Naive thymus-derived CD4-positive, alpha-beta T cell (primary cell): ENCODE results near the gene LTA. TPM values are rescaled to one million over a fixed set of nuclear protein-coding genes. Genes with fewer than 3 reads are reported as not detected.
"Not testable (repeated sequence)": the region's sequence is repeated elsewhere in the genome, so short reads cannot be mapped to it uniquely, and the experiment has no call there.

ENCODE experiments used
- ATAC-seq: fragments of 150-1000 bp; cut with Tn5 transposase; 2 replicates; pipeline ENCODE4 v1.10.0; 2021; ENCODE audit warnings: mild to moderate bottlenecking, moderate library complexity
- CTCF ChIA-PET: fragments of 350-600 bp; sonication (Branson Sonifier 250); formaldehyde crosslinking; loops from one replicate; lab custom pipeline; 2021; ENCODE audit warnings: antibody characterized with exemption; lab: Charles Lee
- POLR2A ChIA-PET: fragments of 350-600 bp; sonication (Branson Sonifier 250); formaldehyde crosslinking; loops from one replicate; lab custom pipeline; 2021; ENCODE audit warnings: antibody characterized with exemption, inconsistent platforms; lab: Charles Lee
- DNase-seq, 9 donors: peaks; one replicate each; pipeline versions ENCODE4 v3.0.0 to v3.0.0-alpha.2; 2020 to 2022; ENCODE audit warnings: mixed read lengths in 1 of 9
- H3K27ac ChIP-seq: one replicate; pipeline ENCODE4 v1.7.0; 2013; ENCODE audit warnings: mild to moderate bottlenecking, low read depth, low read length, moderate library complexity
- H3K27me3 ChIP-seq, 2 donors: one replicate each; pipeline ENCODE4 v1.7.0; 2013; ENCODE audit warnings: low read length in 2 of 2, mild to moderate bottlenecking in 2 of 2, moderate library complexity in 2 of 2; ENCODE audit not compliant: control insufficient read depth in 2 of 2, insufficient read depth in 2 of 2
- H3K36me3 ChIP-seq, 3 experiments: 1 replicate in 2 of 3; 2 replicates in 1 of 3; pipeline ENCODE4 v1.7.0; 2013; ENCODE audit warnings: low read length in 3 of 3, mild to moderate bottlenecking in 3 of 3, moderate library complexity in 1 of 3; ENCODE audit not compliant: insufficient read depth in 3 of 3, control insufficient read depth in 2 of 3
- H3K4me1 ChIP-seq, 2 donors: one replicate each; pipeline ENCODE4 v1.7.0; 2013; ENCODE audit warnings: low read length in 2 of 2, mild to moderate bottlenecking in 2 of 2, moderate library complexity in 1 of 2; ENCODE audit not compliant: control insufficient read depth in 2 of 2, insufficient read depth in 2 of 2
- H3K4me3 ChIP-seq: 2 replicates; pipeline ENCODE4 v1.7.0; 2013; ENCODE audit warnings: mild to moderate bottlenecking, low read length
- H3K9me3 ChIP-seq, 3 experiments: 1 replicate in 2 of 3; 2 replicates in 1 of 3; pipeline ENCODE4 v1.7.0; 2013; ENCODE audit warnings: low read length in 3 of 3; ENCODE audit not compliant: control insufficient read depth in 2 of 3
- H3K27ac Mint-ChIP-seq, 9 donors: one replicate each; pipeline ENCODE4 v1.8.0; 2020 to 2022; ENCODE audit warnings: mixed read lengths in 9 of 9, mild to moderate bottlenecking in 8 of 9, moderate library complexity in 5 of 9, inconsistent platforms in 2 of 9
- H3K27me3 Mint-ChIP-seq, 5 donors: one replicate each; pipeline ENCODE4 v1.8.0; 2021 to 2022; ENCODE audit warnings: mixed read lengths in 5 of 5, mild to moderate bottlenecking in 1 of 5
- H3K36me3 Mint-ChIP-seq, 5 donors: one replicate each; pipeline ENCODE4 v1.8.0; 2020 to 2022; ENCODE audit warnings: mixed read lengths in 5 of 5, mild to moderate bottlenecking in 3 of 5, inconsistent platforms in 1 of 5
- H3K4me1 Mint-ChIP-seq, 7 donors: one replicate each; pipeline ENCODE4 v1.8.0; 2020 to 2022; ENCODE audit warnings: mixed read lengths in 7 of 7, mild to moderate bottlenecking in 3 of 7, inconsistent platforms in 1 of 7
- H3K4me3 Mint-ChIP-seq, 10 donors: one replicate each; pipeline ENCODE4 v1.8.0; 2020 to 2022; ENCODE audit warnings: mild to moderate bottlenecking in 10 of 10, mixed read lengths in 10 of 10, moderate library complexity in 6 of 10, inconsistent platforms in 2 of 10
- H3K9me3 Mint-ChIP-seq, 11 donors: one replicate each; pipeline ENCODE4 v1.8.0; 2020 to 2022; ENCODE audit warnings: mixed read lengths in 11 of 11, mild to moderate bottlenecking in 4 of 11, inconsistent platforms in 1 of 11, moderate library complexity in 1 of 11
- intact Hi-C, 2 donors: fragments of 100-400 bp; cut with micrococcal nuclease; formaldehyde crosslinking; loops; one replicate each; pipeline ENCODE4 v1.15.1; 2023
- polyA plus RNA-seq, 2 donors: library from polyadenylated mRNA; unstranded; fragments of 300-500 nt; fragmentation: Illumina TruSeq; gene quantifications; one replicate each; pipeline ENCODE4 v1.2.3, GENCODE V29; 2021
- total RNA-seq, 6 experiments: library from RNA in 5 of 6; stranded (reverse) in 5 of 6; gene quantifications; 1 replicate in 5 of 6; 2 replicates in 1 of 6; pipeline ENCODE4 v1.2.3 and lab custom pipeline; 2021 to 2026

Gene LTA
- total and polyA plus RNA-seq, 7 experiments from 2014 or later, result 12.3 to 110 (median 20.7) TPM

DNA sequence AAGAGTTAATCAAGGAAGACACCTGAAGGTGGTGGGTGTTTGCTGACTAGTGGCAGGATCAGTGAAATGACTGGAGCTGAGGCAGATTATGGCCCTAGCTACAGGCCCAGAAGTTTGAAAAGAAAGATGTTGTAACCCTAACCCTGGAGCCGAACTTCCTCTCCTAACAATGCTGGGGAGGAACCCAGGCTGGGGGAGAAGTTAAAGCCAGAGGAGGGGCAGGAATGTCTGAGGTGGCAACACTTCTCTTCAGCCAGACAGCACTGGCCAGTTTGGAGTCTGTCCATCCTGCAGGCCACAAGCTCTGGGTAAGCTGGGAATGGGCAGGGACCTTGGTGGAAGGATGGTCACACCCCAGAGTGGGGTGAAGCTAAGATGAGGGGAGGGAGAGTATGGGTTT is 13.9 kb downstream of the LTA start, which contains the start of gene LST1:
Gene LST1 (plus strand): TSS at position 270 of the 400 bp plus-strand sequence. CDS start 1,023 bp downstream, outside the sequence.
- Histone ChIP-seq H3K27ac (peak within 1 kb of the TSS; percentile 97), H3K27me3 (no peaks in the 10 kb centered on the region), H3K4me1 (peaks cover 67 to 68% of the 10 kb centered on the region in 2 donors), H3K36me3 (peaks cover 0 to 12% (median 0%) of the 10 kb centered on the region in 3 experiments), H3K9me3 (no peaks in the 10 kb centered on the region), H3K4me3 (peak within 1 kb of the TSS; percentile 25)
- intact Hi-C loops, result no loop called here
- ChIA-PET CTCF (interaction anchor here (0.6 to 18.2 kb wide), 4 partner anchors 11 to 35 kb away, joined by 4 to 687 read pairs (median 170); partner anchors contain the start of genes ATP6V1G2, NCR3, NFKBIL1 and TNF), POLR2A (interaction anchor here (0.6 to 66.4 kb wide), 6 partner anchors 10 to 1295 kb away, joined by 3 to 3078 read pairs (median 4); partner anchors contain the start of genes AIF1, ATP6V1G2, BAG6 and DDX39B)
- peaks cover 0 to 5% (median 0%) of the 10 kb centered on the region in 11 donors for H3K9me3 Mint-ChIP-seq
- peak within 1 kb of the TSS; percentile 84 to 100 (median 96) for H3K27ac Mint-ChIP-seq
- H3K27me3 Mint-ChIP-seq, result no peaks in the 10 kb centered on the region
- ATAC-seq (peak; percentile 18), DNase-seq (no peak)
- peaks cover 8 to 40% (median 18%) of the 10 kb centered on the region in 5 donors for H3K36me3 Mint-ChIP-seq
- H3K4me1 Mint-ChIP-seq, result peaks cover 47 to 78% (median 68%) of the 10 kb centered on the region in 7 donors
- H3K4me3 Mint-ChIP-seq, result peak within 1 kb of the TSS; percentile 50 to 89 (median 81)

DNA sequence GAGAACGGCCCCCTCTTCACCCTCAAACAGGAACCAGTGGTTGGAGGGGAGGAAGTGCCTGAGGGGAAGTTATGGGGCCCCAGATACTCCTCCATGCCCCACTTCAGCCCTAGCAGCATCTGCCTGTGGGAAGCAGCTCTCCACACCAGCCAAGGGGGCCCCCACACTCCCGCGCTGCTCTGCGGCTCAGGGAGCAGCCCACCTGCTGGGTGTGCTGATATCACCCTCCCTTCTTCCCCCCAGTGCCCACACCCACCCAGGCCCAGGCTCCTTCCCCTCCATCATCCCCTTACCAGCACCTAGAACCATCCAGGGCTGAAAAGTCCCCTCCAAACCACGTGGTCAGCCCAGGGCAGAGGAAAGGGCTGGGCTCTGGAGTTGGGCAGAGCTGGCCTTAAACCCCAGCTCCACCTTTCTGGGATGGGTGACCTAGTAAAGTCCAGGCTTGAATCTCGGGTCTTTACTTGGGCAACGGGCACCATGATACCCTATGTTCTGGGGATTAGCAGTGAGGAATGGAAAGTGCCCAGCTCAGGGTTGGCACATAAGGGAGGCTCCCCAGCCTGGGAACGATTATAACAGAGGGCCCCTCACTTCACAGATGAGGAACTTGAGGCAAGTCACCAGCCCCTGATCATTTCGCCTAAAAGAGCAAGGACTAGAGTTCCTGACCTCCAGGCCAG is 14.7 kb downstream of the LTA start:
- H3K9me3 ChIP-seq, result no peaks in the 10 kb centered on the region
- H3K36me3 ChIP-seq, result peaks cover 0 to 4% (median 0%) of the 10 kb centered on the region in 3 experiments
- H3K27ac Mint-ChIP-seq, result peak overlapping the region; percentile 84 to 100 (median 96)
- ATAC-seq, result peak; percentile 72
- CTCF ChIA-PET, result interaction anchor here (1.4 to 18.2 kb wide), 4 partner anchors 11 to 45 kb away, joined by 4 to 687 read pairs (median 170); partner anchors contain the start of genes ATP6V1G2, DDX39B, NCR3 and NFKBIL1
- no peaks in the 10 kb centered on the region for H3K27me3 Mint-ChIP-seq
- POLR2A ChIA-PET, result interaction anchor here (0.7 to 66.4 kb wide), 4 partner anchors 9 to 78 kb away, joined by 3 to 3078 read pairs (median 1541); partner anchors contain the start of genes AIF1, ATP6V1G2, BAG6 and DDX39B
- intact Hi-C loops, result no loop called here
- peak overlapping the region; percentile 50 to 89 (median 81) for H3K4me3 Mint-ChIP-seq
- H3K4me1 Mint-ChIP-seq, result peaks cover 47 to 84% (median 68%) of the 10 kb centered on the region in 7 donors
- peak overlapping the region; percentile 97 for H3K27ac ChIP-seq
- DNase-seq, result peak in 2 of 9 donors; percentile 27 to 33
- H3K9me3 Mint-ChIP-seq, result peaks cover 0 to 5% (median 0%) of the 10 kb centered on the region in 11 donors
- peak overlapping the region; percentile 25 for H3K4me3 ChIP-seq
- H3K36me3 Mint-ChIP-seq, result peaks cover 2 to 32% (median 10%) of the 10 kb centered on the region in 5 donors
- H3K27me3 ChIP-seq, result no peaks in the 10 kb centered on the region
- H3K4me1 ChIP-seq, result peaks cover 67 to 68% of the 10 kb centered on the region in 2 donors

DNA sequence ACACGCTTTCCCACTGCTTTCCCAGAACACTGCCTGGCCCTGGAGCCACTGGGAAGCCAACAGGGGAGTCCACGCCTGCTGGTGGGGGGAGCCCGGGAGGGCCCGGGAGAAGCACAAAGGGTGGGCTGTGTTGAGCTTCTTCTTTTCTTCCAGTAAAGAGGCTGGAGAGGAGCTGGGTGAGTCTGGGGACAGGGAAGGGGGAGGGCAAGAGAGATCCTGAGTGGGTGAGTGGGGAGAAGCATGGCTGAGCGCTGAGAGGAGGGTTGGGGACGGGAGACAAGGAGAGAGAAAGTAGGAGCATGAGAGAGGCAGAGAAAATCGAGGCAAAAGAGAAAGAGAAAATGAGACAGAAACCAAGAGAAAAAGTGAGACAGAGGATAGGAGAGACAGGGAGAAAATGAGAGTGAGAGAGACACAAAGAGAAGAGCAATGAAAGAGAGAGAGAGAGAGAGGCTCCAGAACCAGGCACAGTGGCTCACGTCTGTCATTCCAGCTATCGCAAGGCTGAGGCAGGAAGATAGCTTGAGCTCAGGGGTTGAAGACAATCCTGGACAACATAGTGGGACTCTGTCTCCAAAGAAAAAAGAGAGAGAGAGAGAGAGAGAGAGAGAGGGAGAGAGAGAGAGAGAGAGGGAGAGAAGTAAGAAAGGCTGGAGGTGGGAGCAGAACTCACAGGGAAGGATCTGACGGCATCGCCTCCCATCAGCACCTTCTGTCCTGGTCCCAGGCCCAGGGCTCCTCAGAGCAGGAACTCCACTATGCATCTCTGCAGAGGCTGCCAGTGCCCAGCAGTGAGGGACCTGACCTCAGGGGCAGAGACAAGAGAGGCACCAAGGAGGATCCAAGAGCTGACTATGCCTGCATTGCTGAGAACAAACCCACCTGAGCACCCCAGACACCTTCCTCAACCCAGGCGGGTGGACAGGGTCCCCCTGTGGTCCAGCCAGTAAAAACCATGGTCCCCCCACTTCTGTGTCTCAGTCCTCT is 16.0 kb downstream of the LTA start:
- Histone ChIP-seq H3K27ac (peak overlapping the region; percentile 97), H3K9me3 (no peaks in the 10 kb centered on the region), H3K36me3 (no peaks in the 10 kb centered on the region), H3K27me3 (no peaks in the 10 kb centered on the region), H3K4me3 (peak overlapping the region; percentile 18), H3K4me1 (peaks cover 67 to 69% of the 10 kb centered on the region in 2 donors)
- Mint-ChIP-seq H3K36me3 (peaks cover 0 to 24% (median 4%) of the 10 kb centered on the region in 5 donors), H3K4me1 (peaks cover 37 to 86% (median 70%) of the 10 kb centered on the region in 7 donors), H3K27me3 (no peaks in the 10 kb centered on the region), H3K27ac (peak overlapping the region; percentile 90 to 99 (median 95)), H3K4me3 (peak overlapping the region; percentile 64 to 93 (median 78)), H3K9me3 (peaks cover 0 to 5% (median 0%) of the 10 kb centered on the region in 11 donors)
- ATAC-seq (no peak), DNase-seq (no peak)
- ChIA-PET CTCF (interaction anchor here (0.6 to 18.2 kb wide), 5 partner anchors 10 to 248 kb away, joined by 3 to 687 read pairs (median 41); partner anchors contain the start of genes ATP6V1G2, DDX39B, NCR3 and NFKBIL1), POLR2A (interaction anchor here (1.0 to 66.4 kb wide), 4 partner anchors 8 to 248 kb away, joined by 5 to 3078 read pairs (median 1542); partner anchors contain the start of genes AIF1, ATP6V1G2, DDX39B and LST1)
- intact Hi-C loops, result no loop called here

DNA sequence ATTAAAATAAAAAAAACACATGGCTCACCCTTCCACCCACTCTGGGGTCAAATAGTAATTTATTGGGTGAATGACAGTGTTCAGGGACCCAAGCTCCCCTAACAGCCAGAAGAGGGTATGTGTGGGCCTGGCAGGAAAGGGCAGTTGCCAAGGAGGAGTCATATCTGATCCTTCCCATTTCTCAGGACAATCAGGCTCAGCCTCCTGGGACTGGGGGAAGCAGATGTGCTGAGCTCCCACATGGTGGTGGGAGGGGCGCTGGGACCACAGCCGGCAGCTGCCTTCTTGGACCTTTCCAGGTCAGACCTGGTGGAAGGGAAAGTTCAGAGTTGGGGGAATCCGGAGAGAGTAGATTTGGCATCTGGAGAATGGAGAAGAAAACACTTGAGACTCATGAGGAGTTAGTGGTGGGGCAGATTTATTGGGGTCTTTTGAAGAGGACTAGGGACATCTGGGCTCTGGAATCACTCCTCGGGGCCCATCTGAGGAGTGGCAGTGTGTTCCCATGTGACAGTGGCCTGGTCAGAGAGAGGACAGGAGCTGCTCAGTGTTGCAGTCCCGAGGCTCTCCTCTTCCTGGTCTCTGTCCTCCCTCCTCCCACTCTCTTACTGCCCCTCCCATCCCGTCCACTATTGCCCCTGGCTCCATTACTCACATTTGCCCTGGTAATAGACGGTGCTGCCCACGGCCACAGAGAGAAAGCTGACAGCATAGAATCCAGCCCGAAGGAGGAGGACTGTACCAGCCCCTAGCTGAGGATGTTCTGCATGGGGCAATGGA is 17.0 kb downstream of the LTA start:
- Histone ChIP-seq H3K4me3 (no peak overlapping the region), H3K27ac (peak overlapping the region; percentile 97), H3K9me3 (no peaks in the 10 kb centered on the region), H3K36me3 (no peaks in the 10 kb centered on the region), H3K27me3 (no peaks in the 10 kb centered on the region), H3K4me1 (peaks cover 69% of the 10 kb centered on the region in 2 donors)
- Mint-ChIP-seq H3K4me1 (peaks cover 39 to 87% (median 72%) of the 10 kb centered on the region in 7 donors), H3K27ac (peak overlapping the region; percentile 69 to 99 (median 82)), H3K36me3 (peaks cover 0 to 22% (median 4%) of the 10 kb centered on the region in 5 donors), H3K4me3 (peak overlapping the region in 5 of 10 donors; percentile 25 to 88 (median 39)), H3K9me3 (peaks cover 0 to 5% (median 0%) of the 10 kb centered on the region in 11 donors), H3K27me3 (no peaks in the 10 kb centered on the region)
- ChIA-PET POLR2A (interaction anchor here (53.8 to 66.4 kb wide), 2 partner anchors 7 to 25 kb away, joined by 3078 read pairs; partner anchors contain the start of genes AIF1, ATP6V1G2, DDX39B and LST1), CTCF (interaction anchor here (0.8 to 18.2 kb wide), 2 partner anchors 9 to 42 kb away, joined by 3 to 687 read pairs; partner anchors contain the start of genes ATP6V1G2 and NCR3)
- DNase-seq, result no peak
- intact Hi-C loops, result no loop called here
- ATAC-seq, result no peak

DNA sequence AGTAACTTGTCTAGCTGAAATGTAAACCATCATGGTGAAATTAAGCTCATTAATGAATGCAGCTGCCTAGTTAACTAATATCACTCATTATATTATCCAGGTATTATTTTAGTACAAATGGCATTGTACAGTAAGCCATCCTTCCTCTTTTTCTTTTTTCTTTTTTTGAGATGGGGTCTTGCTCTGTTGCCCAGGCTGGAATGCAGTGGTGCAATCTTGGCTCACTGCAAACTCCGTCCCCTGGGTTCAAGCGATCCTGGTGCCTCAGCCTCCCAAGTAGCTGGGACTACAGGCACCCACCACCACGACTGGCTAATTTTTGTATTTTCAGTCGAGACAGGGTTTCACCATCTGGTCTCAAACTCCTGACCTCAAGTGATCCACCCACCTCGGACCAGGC is 18.6 kb downstream of the LTA start:
- Mint-ChIP-seq H3K36me3 (peaks cover 0 to 22% (median 4%) of the 10 kb centered on the region in 5 donors), H3K4me3 (peak overlapping the region in 1 of 10 donors; percentile 14), H3K4me1 (peaks cover 41 to 78% (median 70%) of the 10 kb centered on the region in 7 donors), H3K27ac (peak overlapping the region; percentile 5 to 99 (median 77))
- ChIA-PET CTCF (interaction anchor here (1.0 to 18.2 kb wide), 2 partner anchors 7 to 10 kb away, joined by 4 to 687 read pairs; partner anchors contain the start of gene NCR3), POLR2A (interaction anchor here (53.8 to 66.4 kb wide), 2 partner anchors 5 to 27 kb away, joined by 3078 read pairs; partner anchors contain the start of genes AIF1, ATP6V1G2, DDX39B and LST1)
- H3K9me3 ChIP-seq, intact Hi-C loops, H3K27me3 ChIP-seq, H3K27ac ChIP-seq, DNase-seq, H3K9me3 Mint-ChIP-seq, H3K36me3 ChIP-seq, H3K27me3 Mint-ChIP-seq, ATAC-seq, H3K4me3 ChIP-seq: not testable (repeated sequence)
- peaks cover 62 to 64% of the 10 kb centered on the region in 2 donors for H3K4me1 ChIP-seq
